ENCODE data around the gene RANBP9. TPM values are rescaled to one million over a fixed set of nuclear protein-coding genes. Genes with fewer than 3 reads are reported as not detected.
A peak's percentile ranks its signal among the peaks of the same experiment; 100 is the strongest.

The RANBP9 gene
- total and polyA plus RNA-seq, 2 of the 13 experiments (the other 11 are each of a cell fraction or from before 2014, with no cell fraction given): 26.6 to 30.6 TPM

DNA sequence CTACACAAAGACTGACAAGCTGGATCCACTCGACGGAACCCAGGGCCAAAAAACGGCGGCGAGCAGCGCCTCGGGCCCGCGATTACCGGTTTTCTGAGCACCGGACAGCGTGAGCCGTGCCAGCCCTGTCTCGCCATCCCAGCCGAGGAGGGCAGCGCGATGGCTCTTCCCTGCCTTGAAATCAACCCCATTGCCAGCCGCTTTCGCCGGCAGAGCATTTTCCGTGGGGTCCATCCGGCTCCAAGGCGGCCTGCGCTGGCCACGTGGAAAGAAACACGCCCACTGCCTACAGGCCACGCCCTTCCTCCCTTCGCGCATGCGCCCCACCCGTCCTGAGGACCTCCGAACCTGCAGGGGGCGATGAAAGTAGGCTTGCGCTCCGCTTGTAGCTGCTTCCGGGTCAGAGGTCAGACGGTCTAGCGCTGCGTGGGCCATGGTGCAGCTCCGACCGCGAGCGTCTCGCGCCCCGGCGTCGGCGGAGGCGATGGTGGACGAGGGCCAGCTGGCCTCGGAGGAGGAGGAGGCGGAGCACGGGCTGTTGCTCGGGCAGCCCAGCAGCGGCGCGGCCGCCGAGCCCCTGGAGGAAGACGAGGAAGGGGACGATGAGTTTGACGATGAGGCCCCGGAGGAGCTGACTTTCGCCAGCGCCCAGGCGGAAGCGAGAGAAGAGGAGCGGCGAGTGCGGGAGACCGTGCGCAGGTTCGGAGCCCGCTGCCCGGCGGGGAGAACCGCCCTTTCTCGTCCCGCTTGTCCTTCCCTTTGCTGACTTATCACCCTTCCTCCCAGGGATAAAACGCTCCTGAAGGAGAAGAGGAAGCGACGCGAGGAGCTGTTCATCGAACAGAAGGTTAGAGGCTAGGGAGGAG lies 96.5 kb downstream of the RANBP9 start, which contains the start of gene NOL7 (continued):
- TF ChIP-seq, protein P1, sequence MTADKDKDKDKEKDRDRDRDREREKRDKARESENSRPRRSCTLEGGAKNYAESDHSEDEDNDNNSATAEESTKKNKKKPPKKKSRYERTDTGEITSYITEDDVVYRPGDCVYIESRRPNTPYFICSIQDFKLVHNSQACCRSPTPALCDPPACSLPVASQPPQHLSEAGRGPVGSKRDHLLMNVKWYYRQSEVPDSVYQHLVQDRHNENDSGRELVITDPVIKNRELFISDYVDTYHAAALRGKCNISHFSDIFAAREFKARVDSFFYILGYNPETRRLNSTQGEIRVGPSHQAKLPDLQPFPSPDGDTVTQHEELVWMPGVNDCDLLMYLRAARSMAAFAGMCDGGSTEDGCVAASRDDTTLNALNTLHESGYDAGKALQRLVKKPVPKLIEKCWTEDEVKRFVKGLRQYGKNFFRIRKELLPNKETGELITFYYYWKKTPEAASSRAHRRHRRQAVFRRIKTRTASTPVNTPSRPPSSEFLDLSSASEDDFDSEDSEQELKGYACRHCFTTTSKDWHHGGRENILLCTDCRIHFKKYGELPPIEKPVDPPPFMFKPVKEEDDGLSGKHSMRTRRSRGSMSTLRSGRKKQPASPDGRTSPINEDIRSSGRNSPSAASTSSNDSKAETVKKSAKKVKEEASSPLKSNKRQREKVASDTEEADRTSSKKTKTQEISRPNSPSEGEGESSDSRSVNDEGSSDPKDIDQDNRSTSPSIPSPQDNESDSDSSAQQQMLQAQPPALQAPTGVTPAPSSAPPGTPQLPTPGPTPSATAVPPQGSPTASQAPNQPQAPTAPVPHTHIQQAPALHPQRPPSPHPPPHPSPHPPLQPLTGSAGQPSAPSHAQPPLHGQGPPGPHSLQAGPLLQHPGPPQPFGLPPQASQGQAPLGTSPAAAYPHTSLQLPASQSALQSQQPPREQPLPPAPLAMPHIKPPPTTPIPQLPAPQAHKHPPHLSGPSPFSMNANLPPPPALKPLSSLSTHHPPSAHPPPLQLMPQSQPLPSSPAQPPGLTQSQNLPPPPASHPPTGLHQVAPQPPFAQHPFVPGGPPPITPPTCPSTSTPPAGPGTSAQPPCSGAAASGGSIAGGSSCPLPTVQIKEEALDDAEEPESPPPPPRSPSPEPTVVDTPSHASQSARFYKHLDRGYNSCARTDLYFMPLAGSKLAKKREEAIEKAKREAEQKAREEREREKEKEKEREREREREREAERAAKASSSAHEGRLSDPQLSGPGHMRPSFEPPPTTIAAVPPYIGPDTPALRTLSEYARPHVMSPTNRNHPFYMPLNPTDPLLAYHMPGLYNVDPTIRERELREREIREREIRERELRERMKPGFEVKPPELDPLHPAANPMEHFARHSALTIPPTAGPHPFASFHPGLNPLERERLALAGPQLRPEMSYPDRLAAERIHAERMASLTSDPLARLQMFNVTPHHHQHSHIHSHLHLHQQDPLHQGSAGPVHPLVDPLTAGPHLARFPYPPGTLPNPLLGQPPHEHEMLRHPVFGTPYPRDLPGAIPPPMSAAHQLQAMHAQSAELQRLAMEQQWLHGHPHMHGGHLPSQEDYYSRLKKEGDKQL (CRISPR knock-in tag; IDR thresholded peaks at IDR 0.05; ENCODE audit: low read depth): peak; percentile 65
- TF ChIP-seq ZFP41 (CRISPR knock-in tag; IDR thresholded peaks at IDR 0.05; ENCODE audit: borderline replicate concordance): peak; percentile 91
- TF ChIP-seq CBX5 (CRISPR knock-in tag; IDR thresholded peaks at IDR 0.05; ENCODE audit: borderline replicate concordance): peak; percentile 99; the same call in 1 of the 2 replicates
- TF ChIP-seq, protein P2, sequence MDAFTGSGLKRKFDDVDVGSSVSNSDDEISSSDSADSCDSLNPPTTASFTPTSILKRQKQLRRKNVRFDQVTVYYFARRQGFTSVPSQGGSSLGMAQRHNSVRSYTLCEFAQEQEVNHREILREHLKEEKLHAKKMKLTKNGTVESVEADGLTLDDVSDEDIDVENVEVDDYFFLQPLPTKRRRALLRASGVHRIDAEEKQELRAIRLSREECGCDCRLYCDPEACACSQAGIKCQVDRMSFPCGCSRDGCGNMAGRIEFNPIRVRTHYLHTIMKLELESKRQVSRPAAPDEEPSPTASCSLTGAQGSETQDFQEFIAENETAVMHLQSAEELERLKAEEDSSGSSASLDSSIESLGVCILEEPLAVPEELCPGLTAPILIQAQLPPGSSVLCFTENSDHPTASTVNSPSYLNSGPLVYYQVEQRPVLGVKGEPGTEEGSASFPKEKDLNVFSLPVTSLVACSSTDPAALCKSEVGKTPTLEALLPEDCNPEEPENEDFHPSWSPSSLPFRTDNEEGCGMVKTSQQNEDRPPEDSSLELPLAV (CRISPR knock-in tag; conservative IDR thresholded peaks at IDR 0.05; ENCODE audit: low read depth): no peak; the same call in none of the 2 replicates
- TF ChIP-seq, protein P3, sequence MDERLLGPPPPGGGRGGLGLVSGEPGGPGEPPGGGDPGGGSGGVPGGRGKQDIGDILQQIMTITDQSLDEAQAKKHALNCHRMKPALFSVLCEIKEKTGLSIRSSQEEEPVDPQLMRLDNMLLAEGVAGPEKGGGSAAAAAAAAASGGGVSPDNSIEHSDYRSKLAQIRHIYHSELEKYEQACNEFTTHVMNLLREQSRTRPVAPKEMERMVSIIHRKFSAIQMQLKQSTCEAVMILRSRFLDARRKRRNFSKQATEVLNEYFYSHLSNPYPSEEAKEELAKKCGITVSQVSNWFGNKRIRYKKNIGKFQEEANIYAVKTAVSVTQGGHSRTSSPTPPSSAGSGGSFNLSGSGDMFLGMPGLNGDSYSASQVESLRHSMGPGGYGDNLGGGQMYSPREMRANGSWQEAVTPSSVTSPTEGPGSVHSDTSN (CRISPR knock-in tag; IDR thresholded peaks at IDR 0.05): no peak
- TF ChIP-seq NR3C1 (CRISPR knock-in tag; IDR thresholded peaks at IDR 0.05): peak; percentile 61
- TF ChIP-seq POLR2G (IDR thresholded peaks at IDR 0.05; ENCODE audit: low read depth, low read length): peak; percentile 97
- no peak for TF ChIP-seq ZNF207 (IDR thresholded peaks at IDR 0.05; ENCODE audit: borderline replicate concordance)
- peak; percentile 98 for TF ChIP-seq NFKB2 (CRISPR knock-in tag; IDR thresholded peaks at IDR 0.05; ENCODE audit: borderline replicate concordance)
- TF ChIP-seq, protein P4, sequence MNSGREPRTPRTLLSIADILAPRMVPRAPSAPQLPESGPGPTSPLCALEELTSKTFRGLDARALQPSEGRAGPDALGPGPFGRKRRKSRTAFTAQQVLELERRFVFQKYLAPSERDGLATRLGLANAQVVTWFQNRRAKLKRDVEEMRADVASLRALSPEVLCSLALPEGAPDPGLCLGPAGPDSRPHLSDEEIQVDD (CRISPR knock-in tag; IDR thresholded peaks at IDR 0.05; ENCODE audit: borderline replicate concordance): peak; percentile 80
- TF ChIP-seq EED (CRISPR knock-in tag; IDR thresholded peaks at IDR 0.05): peak; percentile 97
- TF ChIP-seq PHF21A (CRISPR knock-in tag; IDR thresholded peaks at IDR 0.05): peak; percentile 84
- TF ChIP-seq NCOR1 (IDR thresholded peaks at IDR 0.05; ENCODE audit: borderline replicate concordance, low read length): no peak; the same call in 1 of the 2 replicates
- peak; percentile 93 for TF ChIP-seq RARG (CRISPR knock-in tag; IDR thresholded peaks at IDR 0.05; ENCODE audit: low read depth)
- TF ChIP-seq MXI1 (IDR thresholded peaks at IDR 0.05; ENCODE audit: borderline replicate concordance, low read depth, low read length): peak; percentile 100
- peak; percentile 74 for TF ChIP-seq ZSCAN25 (CRISPR knock-in tag; IDR thresholded peaks at IDR 0.05)
- TF ChIP-seq HDAC1 (CRISPR knock-in tag; IDR thresholded peaks at IDR 0.05): peak; percentile 100
- TF ChIP-seq, protein P5, sequence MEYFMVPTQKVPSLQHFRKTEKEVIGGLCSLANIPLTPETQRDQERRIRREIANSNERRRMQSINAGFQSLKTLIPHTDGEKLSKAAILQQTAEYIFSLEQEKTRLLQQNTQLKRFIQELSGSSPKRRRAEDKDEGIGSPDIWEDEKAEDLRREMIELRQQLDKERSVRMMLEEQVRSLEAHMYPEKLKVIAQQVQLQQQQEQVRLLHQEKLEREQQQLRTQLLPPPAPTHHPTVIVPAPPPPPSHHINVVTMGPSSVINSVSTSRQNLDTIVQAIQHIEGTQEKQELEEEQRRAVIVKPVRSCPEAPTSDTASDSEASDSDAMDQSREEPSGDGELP (IDR thresholded peaks at IDR 0.05; ENCODE audit: borderline replicate concordance, low read depth): peak; percentile 72; the same call in 1 of the 2 replicates
- peak; percentile 61; the same call in 1 of the 2 replicates for TF ChIP-seq CAMTA2 (CRISPR knock-in tag; IDR thresholded peaks at IDR 0.05; ENCODE audit: borderline replicate concordance)
